ENCODE data around the gene TNFAIP8L1.

DNA sequence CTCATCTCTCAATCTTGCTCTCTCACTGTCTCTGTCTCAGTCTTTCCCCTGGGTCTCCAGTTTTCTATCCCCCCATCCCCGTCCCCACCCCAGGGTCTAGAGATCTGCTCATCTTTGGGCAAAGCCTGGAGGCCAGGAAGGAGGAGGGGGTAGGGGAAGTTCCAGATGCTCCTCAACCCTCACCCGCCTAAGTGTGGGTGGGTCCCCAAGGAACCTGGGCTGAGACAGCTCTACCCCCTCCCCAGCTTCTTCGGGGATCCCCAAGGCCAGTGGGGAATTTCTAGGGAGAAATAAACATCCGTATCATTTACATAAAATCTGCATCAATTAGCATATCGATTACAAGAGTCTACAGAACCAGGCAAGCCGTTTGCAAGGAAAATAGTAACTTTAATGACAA, 48.0 kb upstream of the TNFAIP8L1 start:
- TF ChIP-seq, protein P1, sequence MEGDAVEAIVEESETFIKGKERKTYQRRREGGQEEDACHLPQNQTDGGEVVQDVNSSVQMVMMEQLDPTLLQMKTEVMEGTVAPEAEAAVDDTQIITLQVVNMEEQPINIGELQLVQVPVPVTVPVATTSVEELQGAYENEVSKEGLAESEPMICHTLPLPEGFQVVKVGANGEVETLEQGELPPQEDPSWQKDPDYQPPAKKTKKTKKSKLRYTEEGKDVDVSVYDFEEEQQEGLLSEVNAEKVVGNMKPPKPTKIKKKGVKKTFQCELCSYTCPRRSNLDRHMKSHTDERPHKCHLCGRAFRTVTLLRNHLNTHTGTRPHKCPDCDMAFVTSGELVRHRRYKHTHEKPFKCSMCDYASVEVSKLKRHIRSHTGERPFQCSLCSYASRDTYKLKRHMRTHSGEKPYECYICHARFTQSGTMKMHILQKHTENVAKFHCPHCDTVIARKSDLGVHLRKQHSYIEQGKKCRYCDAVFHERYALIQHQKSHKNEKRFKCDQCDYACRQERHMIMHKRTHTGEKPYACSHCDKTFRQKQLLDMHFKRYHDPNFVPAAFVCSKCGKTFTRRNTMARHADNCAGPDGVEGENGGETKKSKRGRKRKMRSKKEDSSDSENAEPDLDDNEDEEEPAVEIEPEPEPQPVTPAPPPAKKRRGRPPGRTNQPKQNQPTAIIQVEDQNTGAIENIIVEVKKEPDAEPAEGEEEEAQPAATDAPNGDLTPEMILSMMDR (IDR thresholded peaks at IDR 0.05): no peak
- no peak for TF ChIP-seq POLR2A (IDR thresholded peaks at IDR 0.05)

Data from tibial nerve (tissue), 3 donors.